Trophoblast cell (in vitro differentiated cells and primary cell): ENCODE data around the gene GPSM1.

Experiments
- DNase-seq, 2 donors: peaks; one replicate each; pipeline ENCODE4 v3.0.0-alpha.2; 2016
- H2AFZ ChIP-seq: 2 replicates; pipeline ENCODE4 v1.6.1; 2013; ENCODE audit warnings: low read length, moderate library complexity, mild to moderate bottlenecking; ENCODE audit not compliant: insufficient read depth, poor library complexity
- H2AK5ac ChIP-seq: 2 replicates; pipeline ENCODE4 v1.6.1; 2013; ENCODE audit warnings: mild to moderate bottlenecking, low read length
- H2BK120ac ChIP-seq: 2 replicates; pipeline ENCODE4 v1.6.1; 2013; ENCODE audit warnings: low read length, mild to moderate bottlenecking, moderate library complexity; ENCODE audit not compliant: insufficient read depth, poor library complexity
- H2BK12ac ChIP-seq: 2 replicates; pipeline ENCODE4 v1.6.1; 2013; ENCODE audit warnings: mild to moderate bottlenecking, low read length, moderate library complexity
- H2BK5ac ChIP-seq: 2 replicates; pipeline ENCODE4 v1.6.1; 2013; ENCODE audit warnings: low read length, low read depth, moderate library complexity, mild to moderate bottlenecking; ENCODE audit not compliant: poor library complexity
- H3K14ac ChIP-seq: 2 replicates; pipeline ENCODE4 v1.6.1; 2013; ENCODE audit warnings: mild to moderate bottlenecking, low read length
- H3K18ac ChIP-seq: 2 replicates; pipeline ENCODE4 v1.6.1; 2013; ENCODE audit warnings: mild to moderate bottlenecking, low read length
- H3K23ac ChIP-seq: 2 replicates; pipeline ENCODE4 v1.6.1; 2013; ENCODE audit warnings: low read length
- H3K27ac ChIP-seq: 2 replicates; pipeline ENCODE4 v1.5.1; 2013; ENCODE audit warnings: low read depth, mild to moderate bottlenecking, inconsistent platforms, low read length, moderate library complexity
- H3K27me3 ChIP-seq: 2 replicates; pipeline ENCODE4 v1.6.1; 2013; ENCODE audit warnings: inconsistent platforms, mild to moderate bottlenecking, low read length, moderate library complexity; ENCODE audit not compliant: insufficient read depth
- H3K36me3 ChIP-seq, 2 experiments: 1 replicate in 1 of 2; 2 replicates in 1 of 2; pipeline ENCODE4 v1.6.1; 2013; ENCODE audit warnings: low read length in 2 of 2, mild to moderate bottlenecking in 2 of 2, moderate library complexity in 1 of 2; ENCODE audit not compliant: insufficient read depth in 2 of 2, control insufficient read depth in 1 of 2
- H3K4ac ChIP-seq: 2 replicates; pipeline ENCODE4 v1.6.1; 2013; ENCODE audit warnings: low read depth, mild to moderate bottlenecking, low read length, moderate library complexity
- H3K4me1 ChIP-seq, 2 experiments: 1 replicate in 1 of 2; 2 replicates in 1 of 2; pipeline ENCODE4 v1.6.1; 2013; ENCODE audit warnings: low read length in 2 of 2, mild to moderate bottlenecking in 2 of 2, moderate library complexity in 1 of 2; ENCODE audit not compliant: insufficient read depth in 2 of 2, control insufficient read depth in 1 of 2
- H3K4me2 ChIP-seq: 2 replicates; pipeline ENCODE4 v1.6.1; 2013; ENCODE audit warnings: inconsistent platforms, mild to moderate bottlenecking, low read length, moderate library complexity
- H3K4me3 ChIP-seq: 2 replicates; pipeline ENCODE4 v1.5.1; 2013; ENCODE audit warnings: mild to moderate bottlenecking, low read depth, low read length, inconsistent platforms
- H3K79me1 ChIP-seq: one replicate; pipeline ENCODE4 v1.6.1; 2013; ENCODE audit warnings: low read length
- H3K79me2 ChIP-seq: 2 replicates; pipeline ENCODE4 v1.6.1; 2013; ENCODE audit warnings: low read length, mild to moderate bottlenecking; ENCODE audit not compliant: control insufficient read depth, insufficient read depth, poor library complexity
- H3K9ac ChIP-seq: 2 replicates; pipeline ENCODE4 v1.6.1; 2013; ENCODE audit warnings: mild to moderate bottlenecking, low read length
- H3K9me3 ChIP-seq: 2 replicates; pipeline ENCODE4 v1.6.1; 2013; ENCODE audit warnings: low read depth, mild to moderate bottlenecking, control low read depth, inconsistent platforms, low read length; ENCODE audit not compliant: insufficient read depth
- H4K12ac ChIP-seq: 2 replicates; pipeline ENCODE4 v1.6.1; 2013; ENCODE audit warnings: low read depth, mild to moderate bottlenecking, low read length, moderate library complexity
- H4K8ac ChIP-seq: 2 replicates; pipeline ENCODE4 v1.6.1; 2013; ENCODE audit warnings: low read depth, mild to moderate bottlenecking, low read length, moderate library complexity
- H4K91ac ChIP-seq: one replicate; pipeline ENCODE4 v1.6.1; 2013; ENCODE audit warnings: low read depth, mild to moderate bottlenecking, low read length, moderate library complexity
- WGBS: extraction: QIAGEN DNeasy Blood & Tissue Kit; methylation state at CpG from one replicate; pipeline ENCODE4 v1.1.7; 2013; ENCODE audit warnings: missing lambda C conversion rate; ENCODE audit not compliant: insufficient read length, insufficient coverage; ENCODE audit errors: extremely low coverage; 5-methylcytosine and 5-hydroxymethylcytosine counted together

The GPSM1 gene

DNA sequence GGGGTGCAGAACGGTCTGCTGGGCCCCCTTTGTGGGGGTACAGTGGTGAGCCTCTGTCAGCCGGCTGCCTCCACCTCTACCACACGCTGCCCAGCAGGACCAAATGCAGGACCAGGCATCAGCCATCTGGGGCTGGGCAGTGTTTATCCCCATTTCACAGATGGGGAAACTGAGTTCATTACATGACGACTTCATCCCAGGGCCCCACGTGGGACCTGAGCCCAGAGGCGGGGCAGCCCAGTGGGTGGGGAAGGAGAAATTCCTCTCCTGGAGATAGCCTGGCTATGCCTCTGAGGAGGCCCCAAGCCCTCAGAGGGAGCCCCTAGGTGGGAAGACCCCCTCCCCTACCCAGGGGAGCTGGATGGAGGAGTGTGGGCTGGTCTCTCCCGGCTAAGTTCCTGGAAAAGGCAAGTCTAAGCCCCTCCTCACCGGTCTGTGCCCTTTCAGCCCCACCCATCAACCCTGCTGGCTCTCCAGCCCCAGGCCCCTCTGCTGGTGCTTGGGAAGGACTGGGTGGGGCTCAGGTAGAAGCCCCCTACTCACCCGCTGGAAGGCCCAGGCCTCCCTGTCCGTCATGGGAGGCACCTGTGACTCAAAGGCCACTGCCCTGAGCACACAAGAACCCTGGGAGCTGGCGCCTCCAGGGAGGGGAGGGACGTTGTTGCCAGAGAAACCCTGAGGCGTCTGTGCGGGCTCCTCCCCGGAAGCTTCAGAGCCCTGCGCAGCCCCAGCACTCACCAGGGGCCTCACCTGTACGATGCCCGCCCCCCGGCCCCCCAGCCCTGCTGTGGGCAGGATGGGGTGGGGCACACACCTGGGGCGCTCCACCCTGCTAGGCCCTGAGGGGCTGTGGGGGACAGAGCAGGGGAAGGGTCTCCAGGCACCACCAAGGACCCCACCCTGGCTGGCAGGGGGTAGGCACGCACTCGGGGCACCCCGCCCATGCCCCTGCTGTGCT lies 16.0 kb upstream of the GPSM1 start:
- Histone ChIP-seq H4K91ac (no peak overlapping the region), H3K14ac (no peak overlapping the region), H2BK5ac (no peak overlapping the region), H3K18ac (no peak overlapping the region), H3K9me3 (peaks cover 18% of the 10 kb centered on the region), H3K4ac (no peak overlapping the region), H3K4me1 (no peaks in the 10 kb centered on the region), H3K23ac (no peak overlapping the region), H3K36me3 (no peaks in the 10 kb centered on the region), H3K9ac (no peak overlapping the region), H3K4me2 (no peak overlapping the region), H2AFZ (no peak overlapping the region), H2AK5ac (no peak overlapping the region), H3K4me3 (no peak overlapping the region), H4K8ac (no peak overlapping the region), H2BK12ac (no peak overlapping the region), H3K27me3 (no peaks in the 10 kb centered on the region), H3K27ac (no peak overlapping the region), H4K12ac (no peak overlapping the region), H3K79me1 (no peaks in the 10 kb centered on the region), H2BK120ac (no peak overlapping the region), H3K79me2 (no peaks in the 10 kb centered on the region)
- no CpG with 5 or more reads among the region's 23 CpGs for WGBS
- no peak for DNase-seq

- Histone ChIP-seq H3K79me2 (no peaks in the 10 kb centered on the region), H2BK5ac (no peak overlapping the region), H4K8ac (no peak overlapping the region), H3K4me3 (no peak overlapping the region), H2BK120ac (no peak overlapping the region), H3K27me3 (no peaks in the 10 kb centered on the region), H3K9ac (no peak overlapping the region), H4K91ac (no peak overlapping the region), H2BK12ac (no peak overlapping the region), H2AFZ (no peak overlapping the region), H3K9me3 (peaks cover 20% of the 10 kb centered on the region), H2AK5ac (no peak overlapping the region), H3K4ac (no peak overlapping the region), H3K23ac (no peak overlapping the region), H4K12ac (no peak overlapping the region), H3K79me1 (no peaks in the 10 kb centered on the region), H3K14ac (no peak overlapping the region), H3K4me1 (no peaks in the 10 kb centered on the region), H3K36me3 (no peaks in the 10 kb centered on the region), H3K27ac (no peak overlapping the region), H3K4me2 (no peak overlapping the region), H3K18ac (no peak overlapping the region)
- WGBS: no CpG with 5 or more reads among the region's 10 CpGs
- DNase-seq: no peak
Measured at GRCh38 chr9:136312009-136312375, 15.3 kb upstream of the GPSM1 start.

DNA sequence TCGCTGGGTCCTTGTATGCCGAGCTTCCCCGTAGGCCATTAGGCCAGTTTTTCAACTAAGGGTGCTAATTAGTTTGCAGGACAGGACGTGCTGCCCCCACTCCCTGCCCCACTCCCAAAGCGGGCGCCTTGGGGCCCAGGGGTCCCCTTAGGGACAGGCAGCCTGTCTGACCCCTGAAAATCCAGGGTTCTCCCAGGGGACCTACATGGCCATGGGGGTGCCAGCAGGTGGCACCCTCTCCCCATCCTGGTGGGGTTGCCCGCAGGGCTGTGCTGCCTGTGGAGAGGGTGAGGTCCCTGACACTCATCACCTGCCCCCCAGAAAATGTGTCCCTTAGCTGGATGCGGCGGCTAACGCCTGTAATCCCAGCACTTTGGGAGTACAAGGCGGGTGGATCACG lies 14.9 kb upstream of the GPSM1 start:
- no peak overlapping the region for H4K8ac ChIP-seq
- H3K36me3 ChIP-seq: no peaks in the 10 kb centered on the region
- no peak overlapping the region for H3K9ac ChIP-seq
- no peaks in the 10 kb centered on the region for H3K4me1 ChIP-seq
- H3K4me3 ChIP-seq: no peak overlapping the region
- H3K79me2 ChIP-seq: no peaks in the 10 kb centered on the region
- no peak overlapping the region for H3K18ac ChIP-seq
- H2AFZ ChIP-seq: no peak overlapping the region
- no CpG with 5 or more reads among the region's 12 CpGs for WGBS
- peaks cover 17% of the 10 kb centered on the region for H3K9me3 ChIP-seq
- H3K4me2 ChIP-seq: no peak overlapping the region
- H3K27me3 ChIP-seq: no peaks in the 10 kb centered on the region
- no peak overlapping the region for H2BK120ac ChIP-seq
- H4K91ac ChIP-seq: no peak overlapping the region
- no peak overlapping the region for H2AK5ac ChIP-seq
- H3K4ac ChIP-seq: no peak overlapping the region
- H4K12ac ChIP-seq: no peak overlapping the region
- H3K27ac ChIP-seq: no peak overlapping the region
- H2BK12ac ChIP-seq: no peak overlapping the region
- no peak for DNase-seq
- H3K79me1 ChIP-seq: no peaks in the 10 kb centered on the region
- H3K14ac ChIP-seq: no peak overlapping the region
- H2BK5ac ChIP-seq: no peak overlapping the region
- no peak overlapping the region for H3K23ac ChIP-seq

- Histone ChIP-seq H3K79me2 (no peaks in the 10 kb centered on the region), H3K79me1 (no peaks in the 10 kb centered on the region), H2BK120ac (no peak overlapping the region), H3K4me1 (no peaks in the 10 kb centered on the region), H2BK5ac (no peak overlapping the region), H3K4ac (no peak overlapping the region), H3K9me3 (peaks cover 18% of the 10 kb centered on the region), H3K9ac (no peak overlapping the region), H2AK5ac (no peak overlapping the region), H3K14ac (no peak overlapping the region), H2BK12ac (no peak overlapping the region), H3K27ac (no peak overlapping the region), H4K8ac (no peak overlapping the region), H4K91ac (no peak overlapping the region), H3K36me3 (no peaks in the 10 kb centered on the region), H3K4me3 (no peak overlapping the region), H2AFZ (no peak overlapping the region), H3K23ac (no peak overlapping the region), H4K12ac (no peak overlapping the region), H3K18ac (no peak overlapping the region), H3K27me3 (no peaks in the 10 kb centered on the region), H3K4me2 (no peak overlapping the region)
- no peak for DNase-seq
- WGBS: no CpG with 5 or more reads among the region's 18 CpGs
Measured at GRCh38 chr9:136313111-136314055, 14.0 kb upstream of the GPSM1 start.
